ENCODE data around the gene TRNAU1AP.

TRNAU1AP gene

GRCh38 chr1:28535180-28535579 lies 17.7 kb upstream of the TRNAU1AP start:
- H3F3A ChIP-seq (ENCODE audit: control insufficient read depth, insufficient read depth): peaks cover 8% of the 10 kb centered on the region
- no peak overlapping the region for H3K4me2 ChIP-seq (ENCODE audit: low read length)
- H3K4me1 ChIP-seq (ENCODE audit: control insufficient read depth, low read length): no peaks in the 10 kb centered on the region
- H3K4me3 ChIP-seq (ENCODE audit: low read length): no peak overlapping the region
- no peaks in the 10 kb centered on the region; the same call in 1 of the 2 replicates for H4K20me1 ChIP-seq (ENCODE audit: control insufficient read depth, insufficient read depth, low read depth, low read length)
- no peaks in the 10 kb centered on the region for H3K9me3 ChIP-seq (ENCODE audit: control insufficient read depth, insufficient read depth, low read length)
- H3K27ac ChIP-seq (ENCODE audit: low read depth, low read length): no peak overlapping the region
- peaks cover 16% of the 10 kb centered on the region for H3K79me2 ChIP-seq (ENCODE audit: control insufficient read depth, low read length)
- peaks cover 74% of the 10 kb centered on the region for H3K36me3 ChIP-seq (ENCODE audit: control insufficient read depth, low read length)
- no peaks in the 10 kb centered on the region for H3K27me3 ChIP-seq (ENCODE audit: control insufficient read depth, low read length)
- H3K9me2 ChIP-seq (replicated peaks; ENCODE audit: control insufficient read depth, low read length): no peaks in the 10 kb centered on the region
- TF ChIP-seq EZH2phosphoT487 (IDR thresholded peaks at IDR 0.05; ENCODE audit: borderline replicate concordance, low read length) (no peak), CTCF (IDR thresholded peaks at IDR 0.05; ENCODE audit: low read depth, low read length, poor library complexity, severe bottlenecking) (no peak)

DNA sequence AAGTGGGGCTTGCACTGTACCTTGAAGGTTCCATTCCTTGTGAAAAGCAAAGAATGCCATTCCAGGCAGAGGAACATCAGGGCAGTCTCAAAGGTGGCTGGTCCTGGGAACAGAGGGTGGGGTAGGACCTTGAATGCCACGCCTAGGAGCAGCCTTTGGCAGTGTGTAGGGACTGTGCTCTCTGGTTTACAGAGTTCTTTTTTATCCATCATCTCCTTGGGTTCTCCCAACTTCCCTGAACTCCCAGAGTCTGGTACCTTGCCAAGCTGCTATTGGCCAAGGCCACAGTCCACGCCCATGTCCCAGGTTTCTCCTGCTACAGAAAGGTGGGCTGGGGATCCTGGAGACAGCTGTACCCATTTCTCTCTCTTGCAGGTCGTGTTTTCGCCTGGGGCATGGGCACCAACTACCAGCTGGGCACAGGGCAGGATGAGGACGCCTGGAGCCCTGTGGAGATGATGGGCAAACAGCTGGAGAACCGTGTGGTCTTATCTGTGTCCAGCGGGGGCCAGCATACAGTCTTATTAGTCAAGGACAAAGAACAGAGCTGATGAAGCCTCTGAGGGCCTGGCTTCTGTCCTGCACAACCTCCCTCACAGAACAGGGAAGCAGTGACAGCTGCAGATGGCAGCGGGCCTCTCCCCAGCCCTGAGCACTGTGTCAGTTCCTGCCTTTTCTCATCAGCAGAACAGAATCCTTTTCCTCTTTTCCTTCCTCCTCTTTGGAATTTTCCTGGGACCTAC lies 15.3 kb upstream of the TRNAU1AP start:
- no peak overlapping the region for H3K4me2 ChIP-seq (ENCODE audit: low read length)
- no peaks in the 10 kb centered on the region for H4K20me1 ChIP-seq (ENCODE audit: control insufficient read depth, insufficient read depth, low read depth, low read length)
- TF ChIP-seq EZH2phosphoT487 (IDR thresholded peaks at IDR 0.05; ENCODE audit: borderline replicate concordance, low read length): no peak
- TF ChIP-seq CTCF (IDR thresholded peaks at IDR 0.05; ENCODE audit: low read depth, low read length, poor library complexity, severe bottlenecking): no peak
- H3F3A ChIP-seq (ENCODE audit: control insufficient read depth, insufficient read depth): peaks cover 12% of the 10 kb centered on the region
- no peaks in the 10 kb centered on the region for H3K79me2 ChIP-seq (ENCODE audit: control insufficient read depth, low read length)
- no peaks in the 10 kb centered on the region for H3K27me3 ChIP-seq (ENCODE audit: control insufficient read depth, low read length)
- H3K9me2 ChIP-seq (replicated peaks; ENCODE audit: control insufficient read depth, low read length): no peaks in the 10 kb centered on the region
- no peaks in the 10 kb centered on the region for H3K9me3 ChIP-seq (ENCODE audit: control insufficient read depth, insufficient read depth, low read length)
- H3K36me3 ChIP-seq (ENCODE audit: control insufficient read depth, low read length): peaks cover 53% of the 10 kb centered on the region
- no peaks in the 10 kb centered on the region for H3K4me1 ChIP-seq (ENCODE audit: control insufficient read depth, low read length)
- no peak overlapping the region for H3K4me3 ChIP-seq (ENCODE audit: low read length)
- no peak overlapping the region for H3K27ac ChIP-seq (ENCODE audit: low read depth, low read length)

- H3K27ac ChIP-seq (ENCODE audit: low read depth, low read length): no peak overlapping the region
- H3K4me2 ChIP-seq (ENCODE audit: low read length): no peak overlapping the region
These were observed 14.6 kb upstream of the TRNAU1AP start for GRCh38 chr1:28538286-28538685.

More at GRCh38 chr1:28538286-28538685, 14.6 kb upstream of the TRNAU1AP start:
- Histone ChIP-seq H3K36me3 (ENCODE audit: control insufficient read depth, low read length) (peaks cover 49% of the 10 kb centered on the region), H4K20me1 (ENCODE audit: control insufficient read depth, insufficient read depth, low read depth, low read length) (no peaks in the 10 kb centered on the region), H3K4me3 (ENCODE audit: low read length) (no peak overlapping the region), H3K9me3 (ENCODE audit: control insufficient read depth, insufficient read depth, low read length) (no peaks in the 10 kb centered on the region), H3F3A (ENCODE audit: control insufficient read depth, insufficient read depth) (peaks cover 12% of the 10 kb centered on the region), H3K79me2 (ENCODE audit: control insufficient read depth, low read length) (no peaks in the 10 kb centered on the region), H3K27me3 (ENCODE audit: control insufficient read depth, low read length) (no peaks in the 10 kb centered on the region), H3K9me2 (replicated peaks; ENCODE audit: control insufficient read depth, low read length) (no peaks in the 10 kb centered on the region), H3K4me1 (ENCODE audit: control insufficient read depth, low read length) (no peaks in the 10 kb centered on the region)
- TF ChIP-seq CTCF (IDR thresholded peaks at IDR 0.05; ENCODE audit: low read depth, low read length, poor library complexity, severe bottlenecking) (no peak), EZH2phosphoT487 (IDR thresholded peaks at IDR 0.05; ENCODE audit: borderline replicate concordance, low read length) (no peak)

All from DOHH2 (cell line).